Stimulated activated CD4-positive, alpha-beta T cell treated with anti-CD3 and anti-CD28 coated beads, Interleukin-1b, Interleukin-23, amount 100 ng/mL, for 48 hours (primary cell): ENCODE results near the gene RBM4.

Experiments
- DNase-seq: peaks from one replicate; pipeline ENCODE4 v3.0.0-alpha.2; 2020

Gene RBM4

GRCh38 chr11:66659763-66660162 is 21.3 kb downstream of the RBM4 start:
- no peak for DNase-seq

DNA sequence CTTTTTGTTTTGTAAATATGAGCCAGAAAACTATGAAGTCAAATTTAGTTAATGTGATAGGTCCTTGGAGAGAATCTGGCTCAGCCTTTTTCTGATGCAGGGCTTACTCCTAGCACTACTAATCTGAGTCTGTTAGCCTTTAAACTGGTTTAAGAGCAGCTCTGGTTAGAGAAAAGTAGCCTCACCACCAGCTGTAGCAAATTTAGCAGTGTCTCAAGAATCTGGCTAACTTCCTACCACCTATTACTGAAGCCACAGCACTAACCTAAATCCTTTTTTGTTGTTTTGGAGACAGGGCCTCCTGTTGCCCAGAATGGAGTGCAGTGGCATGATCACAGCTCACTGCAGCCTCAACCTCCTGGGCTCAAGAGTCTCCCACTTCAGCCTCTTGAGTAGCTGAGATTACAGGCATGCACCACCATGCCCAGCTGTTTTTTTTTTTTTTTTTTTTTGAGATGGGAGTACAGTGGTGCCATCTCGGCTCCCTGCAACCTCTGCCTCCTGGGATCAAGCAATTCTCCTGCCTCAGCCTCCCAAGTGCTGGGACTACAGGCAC is 25.3 kb downstream of the RBM4 start:
- DNase-seq, result no peak

DNA sequence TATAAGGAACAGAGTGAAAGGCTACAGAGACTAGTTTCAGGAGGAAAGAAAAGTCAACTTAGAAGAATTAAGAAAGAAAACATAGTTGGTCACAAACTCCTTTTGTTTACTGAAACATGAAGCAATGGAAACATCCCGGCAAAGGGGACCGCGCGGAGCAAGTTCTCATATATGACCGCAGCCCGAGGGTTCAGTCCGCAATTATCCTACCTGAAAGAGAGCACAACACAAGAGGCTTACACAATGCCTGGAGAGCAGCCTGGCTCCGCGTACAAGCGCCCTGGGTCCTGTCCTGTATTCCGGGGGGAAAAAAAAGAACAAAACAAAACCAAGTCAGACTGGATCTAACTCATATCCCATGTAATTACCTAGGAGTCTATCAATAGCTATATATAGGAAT is 26.9 kb downstream of the RBM4 start:
- no peak for DNase-seq

DNA sequence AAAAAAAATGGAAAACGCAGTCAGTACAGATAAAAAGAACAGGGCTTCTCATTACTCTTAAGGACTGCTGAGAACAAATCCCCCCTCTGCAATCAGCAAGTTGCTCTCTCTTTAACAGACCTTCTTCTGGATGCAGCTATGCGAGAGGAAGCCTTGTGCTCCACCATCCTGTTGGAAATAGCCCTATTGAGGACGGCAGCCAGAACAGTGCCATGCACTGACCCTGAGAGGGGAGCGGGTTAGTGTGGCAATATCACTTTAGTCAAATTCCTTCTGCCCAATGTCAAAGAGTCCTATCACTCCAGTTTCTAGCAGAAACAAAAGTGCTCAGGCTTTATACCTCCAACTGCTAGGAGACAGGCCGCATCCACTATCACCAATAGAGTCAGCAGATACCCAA is 32.3 kb downstream of the RBM4 start:
- no peak for DNase-seq

DNA sequence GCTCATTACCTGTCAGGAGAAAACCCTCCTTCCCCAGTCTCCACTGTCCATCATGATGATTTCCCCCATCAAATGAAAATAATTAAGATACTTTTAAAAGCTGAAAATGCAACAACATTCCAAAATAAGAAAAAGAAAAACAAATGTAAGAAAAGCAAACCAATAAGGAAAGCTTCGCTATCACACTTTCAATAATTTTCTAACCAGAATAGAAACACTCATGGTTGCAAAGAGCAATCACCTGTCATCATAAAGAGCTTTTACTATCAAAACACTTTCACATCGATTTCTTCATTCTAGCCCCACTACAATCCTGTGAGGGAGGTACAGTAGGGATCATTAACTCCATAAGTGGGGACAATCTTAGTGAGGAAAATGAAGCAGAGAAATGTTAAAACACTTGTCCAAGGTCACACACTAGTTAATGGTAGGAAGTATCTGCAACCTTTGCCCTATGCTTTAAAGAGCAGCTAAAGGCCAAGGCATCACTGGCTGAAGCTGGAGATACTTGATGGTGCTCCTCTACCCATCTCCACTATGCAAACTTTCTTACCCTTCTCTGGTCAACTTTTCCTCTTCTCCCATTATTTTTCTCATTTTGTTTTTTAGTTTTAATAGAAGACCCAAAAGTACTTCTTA is 36.6 kb downstream of the RBM4 start:
- DNase-seq, result no peak

GRCh38 chr11:66676282-66676919 is 37.9 kb downstream of the RBM4 start:
- DNase-seq, result no peak

- no peak for DNase-seq
Measured at GRCh38 chr11:66676931-66677598, 38.6 kb downstream of the RBM4 start.

DNA sequence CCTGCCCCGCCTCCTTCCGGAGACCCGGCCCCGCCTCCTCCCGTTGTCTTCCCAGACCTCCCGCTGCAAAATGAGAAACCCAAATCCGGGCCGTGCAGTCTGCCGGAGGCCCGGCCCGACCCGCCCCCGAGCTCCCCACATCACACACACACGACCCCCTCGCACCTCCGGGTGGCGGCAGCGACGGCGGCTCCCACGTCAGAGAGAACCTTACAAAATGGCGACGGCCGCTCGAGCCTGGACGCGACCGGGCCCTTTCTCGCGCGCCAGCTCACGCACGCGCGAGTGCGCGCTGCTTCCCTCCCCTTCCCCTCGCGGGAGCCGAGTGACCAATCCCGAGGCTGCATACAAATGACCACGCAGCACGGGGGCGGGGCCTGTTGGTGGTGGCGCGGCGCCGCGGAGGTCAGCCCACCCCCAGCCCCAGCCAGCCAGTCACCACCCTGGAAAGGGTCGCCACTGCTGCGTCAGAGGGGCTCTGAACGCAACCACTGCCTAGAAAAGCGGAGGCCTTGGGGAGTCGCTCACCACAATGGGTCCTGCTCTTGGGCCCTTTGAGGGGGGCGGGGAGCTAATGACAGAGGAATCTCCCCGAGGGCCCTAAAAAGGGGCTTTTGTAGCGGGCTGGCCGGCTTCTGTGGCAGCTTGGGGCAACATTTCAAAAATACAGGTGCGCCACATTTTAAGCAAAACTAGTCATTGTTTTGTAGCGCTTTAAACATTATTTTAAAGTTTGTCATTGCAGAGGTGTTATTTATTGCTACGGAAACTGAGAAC is 39.3 kb downstream of the RBM4 start, which contains the start of gene RBM4B:
Gene RBM4B, minus strand, starts transcription at position 289 of the 777 bp plus-strand sequence. CDS start 808 bp downstream, outside the sequence.
- DNase-seq, result peak; percentile 96

DNA sequence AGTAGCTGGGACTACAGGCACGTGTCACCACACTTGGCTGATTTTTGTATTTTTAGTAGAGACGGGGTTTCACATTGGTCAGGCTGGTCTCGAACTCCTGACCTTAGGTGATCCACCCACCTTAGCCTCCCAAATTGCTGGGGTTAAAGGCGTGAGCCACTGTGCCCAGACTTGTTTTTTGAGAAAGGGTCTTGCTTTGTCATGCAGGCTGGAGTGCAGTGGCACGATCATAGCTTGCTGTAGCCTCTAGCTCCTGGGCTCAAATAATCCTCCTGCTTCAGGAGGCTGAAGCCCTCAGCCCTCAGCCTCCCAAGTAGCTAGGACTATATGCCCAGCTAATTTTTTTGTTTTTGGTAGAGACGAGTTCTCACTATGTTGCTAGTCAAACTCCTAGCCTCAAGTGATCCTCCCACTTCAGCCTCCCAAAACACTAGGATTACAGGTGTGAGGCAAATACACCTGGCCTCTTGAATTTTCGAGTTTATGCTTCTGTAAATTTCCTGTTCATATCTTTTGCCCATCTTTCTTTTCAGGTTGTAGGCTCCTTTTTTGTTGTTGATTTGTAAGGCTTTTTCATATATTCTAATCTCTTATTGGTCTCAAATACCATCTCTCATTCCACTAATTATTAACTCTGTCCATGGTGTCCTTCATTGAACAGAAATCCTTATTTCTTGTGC is 42.6 kb downstream of the RBM4 start:
- no peak for DNase-seq

DNA sequence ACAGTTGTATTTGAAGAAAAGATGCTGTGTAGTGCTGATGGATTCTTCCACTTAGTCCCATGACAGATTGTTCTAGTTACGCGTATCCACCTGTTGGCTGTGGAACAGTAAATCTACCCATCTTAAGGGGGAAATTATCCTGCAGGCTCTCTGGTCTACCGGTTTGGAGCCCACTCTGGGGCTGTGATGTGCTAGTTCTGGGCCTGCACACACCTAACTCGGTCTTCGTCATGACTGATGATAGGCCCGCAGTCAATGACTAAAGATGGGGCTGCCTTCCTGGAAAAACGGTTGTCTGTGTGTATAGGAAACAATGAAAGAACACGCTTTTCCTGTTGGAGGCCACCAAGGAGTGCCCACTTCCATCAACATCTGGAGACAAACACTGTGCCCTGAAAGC is 45.4 kb downstream of the RBM4 start:
- no peak for DNase-seq

DNA sequence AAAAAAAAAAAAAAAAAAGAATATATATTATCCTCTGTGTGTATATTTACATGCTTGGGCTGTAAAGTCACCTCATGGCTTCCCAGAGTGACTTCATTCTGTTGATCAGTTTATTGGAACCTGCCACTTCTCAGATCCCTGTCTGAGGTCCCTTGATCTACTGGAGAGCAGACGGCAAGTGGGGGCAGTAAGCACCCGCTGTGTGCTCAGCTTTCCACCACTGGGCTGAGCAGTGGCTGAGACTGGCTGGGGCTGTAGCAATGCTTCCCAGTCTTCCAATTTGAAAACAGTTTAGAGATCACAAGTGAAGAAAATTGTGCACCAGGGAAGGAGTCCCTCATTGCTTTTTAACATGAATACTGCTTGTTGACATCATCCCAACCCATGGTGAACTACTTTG is 46.1 kb downstream of the RBM4 start:
- DNase-seq, result no peak

DNA sequence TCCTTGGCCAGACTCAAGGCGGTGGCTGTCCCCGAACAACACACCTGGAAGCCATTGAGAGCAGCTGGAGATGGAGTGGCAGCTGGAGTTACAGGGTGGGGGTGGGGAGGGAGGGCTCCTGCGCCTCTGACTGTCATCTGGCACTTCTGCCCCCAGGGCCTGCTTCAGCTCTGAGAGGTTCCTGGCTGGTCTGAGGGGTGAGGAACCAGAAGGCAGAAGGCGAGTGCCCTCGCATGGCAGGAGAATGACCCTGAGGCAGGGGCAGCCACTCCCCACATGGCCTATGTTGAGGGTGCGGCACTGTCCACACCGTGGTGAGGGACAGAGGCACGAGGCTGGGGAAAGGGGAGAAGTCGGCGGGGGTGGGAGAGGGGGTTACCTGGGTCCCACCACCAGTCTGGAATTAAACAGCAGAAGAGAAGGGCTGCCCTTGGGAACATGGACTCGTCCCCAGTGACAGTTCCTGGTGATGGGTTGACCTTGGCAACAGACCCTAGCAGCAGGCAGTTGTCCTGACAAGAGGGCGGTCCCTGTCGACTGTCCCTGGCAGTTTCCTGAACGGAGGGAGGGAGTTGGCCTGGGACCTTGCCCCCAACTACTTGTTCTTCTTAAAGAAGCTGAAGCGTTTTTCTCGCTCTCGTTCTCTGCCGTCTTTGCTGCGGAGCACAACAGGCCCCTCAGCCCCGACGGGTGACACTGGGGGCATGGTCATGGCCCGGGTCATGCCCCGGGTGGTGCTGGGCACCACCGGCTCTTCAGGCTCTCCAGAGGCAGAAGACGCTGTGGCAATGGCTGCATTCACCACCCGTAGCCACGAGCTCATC is 47.0 kb downstream of the RBM4 start:
- DNase-seq, result no peak

DNA sequence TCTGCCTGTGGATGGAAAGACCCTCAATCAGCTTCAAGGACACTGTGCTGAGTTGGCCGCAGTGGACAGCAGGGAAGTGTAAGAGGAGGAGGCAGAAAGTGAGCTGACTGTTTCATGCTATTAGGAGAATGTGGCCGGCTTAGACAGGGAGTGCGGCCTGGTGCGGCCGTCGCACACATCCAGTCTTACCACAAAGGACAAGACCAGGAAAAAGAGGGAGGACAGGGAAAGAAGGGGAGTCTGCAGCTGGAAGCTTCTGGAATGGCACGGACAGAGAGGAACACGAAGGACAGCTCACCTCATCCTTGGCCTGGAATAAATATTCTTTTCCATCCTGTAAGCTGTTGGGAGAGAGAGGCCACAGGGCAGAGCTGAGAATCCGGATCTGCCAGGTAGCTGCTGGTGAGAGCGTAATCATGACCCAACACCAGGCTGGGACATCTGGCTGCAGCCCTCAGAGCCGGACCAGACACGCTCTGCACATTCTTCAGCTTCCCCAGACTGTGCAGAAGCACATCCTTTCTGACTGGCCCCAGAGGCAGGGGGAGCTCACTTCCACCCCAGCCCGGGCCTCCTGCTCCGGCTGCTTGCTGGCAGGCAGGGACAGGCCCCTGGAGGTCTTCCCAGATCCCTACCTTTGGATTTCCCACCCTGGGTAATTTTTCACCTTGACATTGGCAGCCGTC is 47.7 kb downstream of the RBM4 start:
- DNase-seq, result no peak

DNA sequence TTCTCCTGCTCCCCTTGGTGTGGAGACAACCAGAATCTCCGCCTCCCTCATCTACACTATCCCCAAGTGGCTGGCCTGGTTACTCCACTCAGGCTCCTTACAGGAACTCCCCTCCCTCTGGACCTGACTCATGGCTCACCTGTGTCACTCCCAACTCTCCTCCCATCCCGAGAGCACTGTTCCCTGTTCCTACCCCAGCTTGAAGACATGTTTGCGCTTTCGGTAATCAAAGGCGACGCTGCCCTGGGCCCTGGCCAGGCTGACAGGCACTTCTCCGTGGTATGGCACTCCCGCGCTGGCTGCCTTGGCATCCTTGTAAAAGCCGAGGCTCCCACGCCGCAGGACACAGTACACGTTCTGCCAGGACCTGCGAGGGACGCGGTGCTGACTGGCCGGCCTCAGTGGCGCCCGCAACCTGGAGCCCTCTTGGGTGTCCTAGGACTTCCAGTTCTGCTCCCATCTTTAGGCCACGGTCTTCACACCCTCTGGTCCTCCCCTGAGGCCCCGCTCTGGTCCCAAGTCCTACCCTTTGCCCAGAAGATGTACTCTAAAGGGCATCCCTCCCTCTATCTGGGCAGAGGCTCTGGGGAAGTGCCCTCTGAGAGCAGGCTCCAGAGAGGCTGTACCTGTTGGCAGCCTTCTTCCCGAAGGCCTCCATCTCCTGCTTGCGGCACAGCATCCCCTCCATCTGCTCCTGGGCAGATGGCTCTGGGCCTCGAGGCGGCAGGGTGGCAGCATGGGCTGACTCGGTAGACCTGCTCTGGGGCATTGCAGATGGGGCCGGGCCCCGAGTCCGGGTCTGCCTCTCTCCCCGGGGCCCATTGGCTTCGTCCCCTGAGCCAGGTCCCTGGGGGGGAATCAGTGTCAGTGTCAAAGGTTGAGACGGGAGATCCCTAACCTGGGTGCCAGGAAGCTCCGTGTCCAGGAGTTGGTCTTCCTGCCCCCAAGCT is 48.6 kb downstream of the RBM4 start:
- DNase-seq, result no peak

- DNase-seq, result no peak
Measured at GRCh38 chr11:66687831-66688281, 49.4 kb downstream of the RBM4 start.

GRCh38 chr11:66688561-66689534 is 50.3 kb downstream of the RBM4 start:
- no peak for DNase-seq

GRCh38 chr11:66689661-66690590 is 51.4 kb downstream of the RBM4 start:
- no peak for DNase-seq
